GM23338 (cell line): ENCODE measurements around the gene EVI5L. TPM values are rescaled to one million over a fixed set of nuclear protein-coding genes. Genes with fewer than 3 reads are reported as not detected.

Experiments
- ATAC-seq: fragments of 200-7000 bp; cut with Tn5 transposase; 3 replicates; pipeline ENCODE4 v1.9.1; 2020
- DNase-seq: peaks from one replicate; pipeline ENCODE4 v3.0.0-alpha.2; 2015; ENCODE audit warnings: low spot score
- H2AFZ ChIP-seq: fragments of 200-600 bp; sonication (generic); 2 replicates; pipeline ENCODE4 v1.8.0; 2016; ENCODE audit warnings: antibody characterized with exemption, mild to moderate bottlenecking, moderate library complexity
- H3F3A ChIP-seq: fragments of 200-600 bp; sonication (generic); replicated peaks from 2 replicates; pipeline ENCODE4 v1.8.0; 2017; ENCODE audit warnings: antibody characterized with exemption, mixed run types, low read depth
- H3K27ac ChIP-seq: fragments of 200-600 bp; sonication (generic); 2 replicates; pipeline ENCODE4 v1.6.1; 2016; ENCODE audit warnings: low read depth
- H3K27me3 ChIP-seq: fragments of 200-600 bp; sonication (generic); 2 replicates; pipeline ENCODE4 v1.8.0; 2016; ENCODE audit warnings: mild to moderate bottlenecking, mixed run types, moderate library complexity; ENCODE audit not compliant: insufficient read depth
- H3K36me3 ChIP-seq: fragments of 200-600 bp; sonication (generic); 2 replicates; pipeline ENCODE4 v1.8.0; 2016; ENCODE audit warnings: mild to moderate bottlenecking; ENCODE audit not compliant: insufficient read depth
- H3K4me1 ChIP-seq: fragments of 200-600 bp; sonication (generic); 2 replicates; pipeline ENCODE4 v1.8.0; 2016; ENCODE audit warnings: mild to moderate bottlenecking, moderate library complexity; ENCODE audit not compliant: insufficient read depth
- H3K4me2 ChIP-seq: fragments of 200-600 bp; sonication (generic); 2 replicates; pipeline ENCODE4 v1.7.1; 2017; ENCODE audit warnings: mixed run types
- H3K4me3 ChIP-seq: fragments of 200-600 bp; sonication (generic); 2 replicates; pipeline ENCODE4 v1.6.1; 2016; ENCODE audit warnings: mixed run types
- H3K79me2 ChIP-seq: fragments of 200-600 bp; sonication (generic); replicated peaks from 2 replicates; pipeline ENCODE4 v1.8.0; 2017; ENCODE audit warnings: mild to moderate bottlenecking; ENCODE audit not compliant: insufficient read depth
- H3K9me2 ChIP-seq: fragments of 200-600 bp; sonication (generic); 2 replicates; pipeline ENCODE4 v1.8.0; 2017; ENCODE audit not compliant: insufficient read depth
- H4K20me1 ChIP-seq: fragments of 200-600 bp; sonication (generic); replicated peaks from 2 replicates; pipeline ENCODE4 v1.8.0; 2017; ENCODE audit warnings: mild to moderate bottlenecking; ENCODE audit not compliant: insufficient read depth
- H3K27ac Mint-ChIP-seq: 2 replicates; pipeline ENCODE4 v1.8.0; 2020; ENCODE audit warnings: inconsistent platforms, mild to moderate bottlenecking, moderate library complexity, mixed read lengths
- H3K27me3 Mint-ChIP-seq: 3 replicates; pipeline ENCODE4 v1.8.0; 2022; ENCODE audit warnings: low read depth, mild to moderate bottlenecking, moderate library complexity, mixed read lengths, inconsistent platforms; ENCODE audit not compliant: insufficient read depth, poor library complexity
- H3K36me3 Mint-ChIP-seq: 3 replicates; pipeline ENCODE4 v1.8.0; 2021; ENCODE audit warnings: low read depth, mild to moderate bottlenecking, inconsistent platforms, moderate library complexity, mixed read lengths
- H3K4me1 Mint-ChIP-seq: 3 replicates; pipeline ENCODE4 v1.8.0; 2020; ENCODE audit warnings: mild to moderate bottlenecking, inconsistent platforms, mixed read lengths
- H3K4me3 Mint-ChIP-seq: 3 replicates; pipeline ENCODE4 v1.8.0; 2021; ENCODE audit warnings: moderate library complexity, mild to moderate bottlenecking, inconsistent platforms, mixed read lengths
- H3K9me3 Mint-ChIP-seq: 3 replicates; pipeline ENCODE4 v1.8.0; 2020; ENCODE audit warnings: moderate library complexity, mild to moderate bottlenecking, inconsistent platforms, mixed read lengths
- CREB1 ChIP-seq: fragments of 250-450 bp; sonication (Bioruptor Pico); IDR thresholded peaks from 2 replicates; pipeline ENCODE4 v1.5.0; 2020; ENCODE audit warnings: low read depth, mild to moderate bottlenecking, moderate library complexity
- EZH2 ChIP-seq: fragments of 200-600 bp; sonication (generic); IDR thresholded peaks from one replicate; pipeline ENCODE4 v1.8.0; 2017; ENCODE audit warnings: antibody characterized with exemption, mild to moderate bottlenecking, low read depth; ENCODE audit not compliant: unreplicated experiment
- EZH2phosphoT487 ChIP-seq: fragments of 200-600 bp; sonication (generic); IDR thresholded peaks from one replicate; pipeline ENCODE4 v1.8.1; 2018; ENCODE audit warnings: antibody characterized with exemption; ENCODE audit not compliant: unreplicated experiment
- JUNB ChIP-seq: IDR thresholded peaks from one replicate; pipeline ENCODE4 v1.6.1; 2016; ENCODE audit warnings: antibody characterized with exemption; ENCODE audit not compliant: unreplicated experiment
- NANOG ChIP-seq: IDR thresholded peaks from 2 replicates; pipeline ENCODE4 v1.6.1; 2016; ENCODE audit warnings: antibody characterized with exemption, borderline replicate concordance
- POLR2AphosphoS5 ChIP-seq: IDR thresholded peaks from 2 replicates; pipeline ENCODE4 v1.6.1; 2016; ENCODE audit warnings: antibody characterized with exemption, low read depth
- STAT1 ChIP-seq: IDR thresholded peaks from one replicate; pipeline ENCODE4 v1.6.1; 2016; ENCODE audit warnings: antibody characterized with exemption; ENCODE audit not compliant: unreplicated experiment
- ZNF114 ChIP-seq: fragments of 250-450 bp; sonication (Bioruptor Pico); IDR thresholded peaks from 2 replicates; pipeline ENCODE4 v1.5.0; 2020; ENCODE audit warnings: mild to moderate bottlenecking, moderate library complexity
- ZNF331 ChIP-seq: fragments of 250-450 bp; sonication (Bioruptor Pico); IDR thresholded peaks from 2 replicates; pipeline ENCODE4 v1.5.0; 2020; ENCODE audit warnings: low read depth, mild to moderate bottlenecking, moderate library complexity
- polyA plus RNA-seq: library from polyadenylated mRNA; unstranded; fragments of >200 nt; fragmentation: Nextera tagmentation; extraction: Ambion mirVana; gene quantifications from 2 replicates; pipeline ENCODE4 v1.2.1, GENCODE V29; 2016
- total RNA-seq: library from RNA; depleted of rRNA; stranded (reverse); fragments of >200 nt; shearing (Covaris generic); gene quantifications from 2 replicates; pipeline ENCODE4 v1.2.3, GENCODE V29; 2014
- TF ChIP-seq, protein P1 (sequence below): IDR thresholded peaks from 2 replicates; pipeline ENCODE4 v1.6.1; 2016; ENCODE audit warnings: antibody characterized with exemption
- TF ChIP-seq, protein P2 (sequence below), 2 experiments: fragments of 200-600 bp in 1 of 2; sonication (generic) in 1 of 2; conservative IDR thresholded peaks; 2 replicates each; pipeline versions ENCODE4 v1.5.1 to v1.6.1; 2016 to 2017; ENCODE audit warnings: antibody characterized with exemption in 2 of 2, low read depth in 2 of 2, mild to moderate bottlenecking in 2 of 2, moderate library complexity in 1 of 2
- TF ChIP-seq, protein P3 (sequence below): IDR thresholded peaks from one replicate; pipeline ENCODE4 v1.6.1; 2018; ENCODE audit warnings: antibody characterized with exemption; ENCODE audit not compliant: unreplicated experiment
- TF ChIP-seq, protein P4 (sequence below): fragments of 250-450 bp; sonication (Bioruptor Pico); IDR thresholded peaks from 2 replicates; pipeline ENCODE4 v1.5.0; 2020; ENCODE audit warnings: mild to moderate bottlenecking, moderate library complexity

The EVI5L gene
- total and polyA plus RNA-seq, 2 experiments from 2014 or later, result 4.5 to 16.2 TPM

DNA sequence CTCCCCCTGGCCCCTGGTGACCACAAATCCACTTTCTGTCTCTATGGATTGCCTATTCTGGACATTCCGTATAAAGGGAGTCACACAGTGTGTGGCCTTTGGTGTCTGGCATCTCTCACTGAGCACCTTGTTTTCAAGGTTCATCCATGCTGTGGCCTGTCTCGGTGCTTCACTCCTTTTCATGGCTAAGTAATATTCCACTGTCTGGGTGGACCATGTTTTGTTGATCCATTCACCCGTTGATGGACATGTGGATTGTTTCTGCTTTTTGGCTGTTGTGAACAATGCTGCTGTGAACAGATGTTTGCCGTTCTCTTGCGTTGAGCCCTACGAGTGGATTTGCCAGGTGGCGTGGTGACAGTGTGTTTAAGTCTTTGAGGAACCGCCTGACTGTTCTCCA is 10.6 kb downstream of the EVI5L start:
- no peak for ATAC-seq
- no peaks in the 10 kb centered on the region for H3K79me2 ChIP-seq
- peaks cover 6% of the 10 kb centered on the region; the same call in 2 of the 3 replicates for H3K9me3 Mint-ChIP-seq
- no peaks in the 10 kb centered on the region for H4K20me1 ChIP-seq
- H3K4me1 Mint-ChIP-seq, result no peaks in the 10 kb centered on the region
- H3K27ac ChIP-seq, result no peak overlapping the region
- H2AFZ ChIP-seq, result no peak overlapping the region
- no peak overlapping the region for H3K4me3 Mint-ChIP-seq
- no peak overlapping the region for H3K27ac Mint-ChIP-seq
- H3F3A ChIP-seq, result peaks cover 18% of the 10 kb centered on the region
- DNase-seq, result no peak
- no peaks in the 10 kb centered on the region for H3K36me3 ChIP-seq
- H3K9me2 ChIP-seq, result no peaks in the 10 kb centered on the region
- H3K4me1 ChIP-seq, result no peaks in the 10 kb centered on the region
- no peak overlapping the region for H3K4me3 ChIP-seq
- TF ChIP-seq ZNF331 (CRISPR knock-in tag) (no peak), EZH2 (no peak), NANOG (no peak), POLR2AphosphoS5 (no peak), STAT1 (no peak), CREB1 (no peak), EZH2phosphoT487 (no peak), JUNB (no peak), ZNF114 (no peak)
- TF ChIP-seq, protein P1, sequence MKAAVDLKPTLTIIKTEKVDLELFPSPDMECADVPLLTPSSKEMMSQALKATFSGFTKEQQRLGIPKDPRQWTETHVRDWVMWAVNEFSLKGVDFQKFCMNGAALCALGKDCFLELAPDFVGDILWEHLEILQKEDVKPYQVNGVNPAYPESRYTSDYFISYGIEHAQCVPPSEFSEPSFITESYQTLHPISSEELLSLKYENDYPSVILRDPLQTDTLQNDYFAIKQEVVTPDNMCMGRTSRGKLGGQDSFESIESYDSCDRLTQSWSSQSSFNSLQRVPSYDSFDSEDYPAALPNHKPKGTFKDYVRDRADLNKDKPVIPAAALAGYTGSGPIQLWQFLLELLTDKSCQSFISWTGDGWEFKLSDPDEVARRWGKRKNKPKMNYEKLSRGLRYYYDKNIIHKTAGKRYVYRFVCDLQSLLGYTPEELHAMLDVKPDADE, result no peak
- TF ChIP-seq, protein P2, sequence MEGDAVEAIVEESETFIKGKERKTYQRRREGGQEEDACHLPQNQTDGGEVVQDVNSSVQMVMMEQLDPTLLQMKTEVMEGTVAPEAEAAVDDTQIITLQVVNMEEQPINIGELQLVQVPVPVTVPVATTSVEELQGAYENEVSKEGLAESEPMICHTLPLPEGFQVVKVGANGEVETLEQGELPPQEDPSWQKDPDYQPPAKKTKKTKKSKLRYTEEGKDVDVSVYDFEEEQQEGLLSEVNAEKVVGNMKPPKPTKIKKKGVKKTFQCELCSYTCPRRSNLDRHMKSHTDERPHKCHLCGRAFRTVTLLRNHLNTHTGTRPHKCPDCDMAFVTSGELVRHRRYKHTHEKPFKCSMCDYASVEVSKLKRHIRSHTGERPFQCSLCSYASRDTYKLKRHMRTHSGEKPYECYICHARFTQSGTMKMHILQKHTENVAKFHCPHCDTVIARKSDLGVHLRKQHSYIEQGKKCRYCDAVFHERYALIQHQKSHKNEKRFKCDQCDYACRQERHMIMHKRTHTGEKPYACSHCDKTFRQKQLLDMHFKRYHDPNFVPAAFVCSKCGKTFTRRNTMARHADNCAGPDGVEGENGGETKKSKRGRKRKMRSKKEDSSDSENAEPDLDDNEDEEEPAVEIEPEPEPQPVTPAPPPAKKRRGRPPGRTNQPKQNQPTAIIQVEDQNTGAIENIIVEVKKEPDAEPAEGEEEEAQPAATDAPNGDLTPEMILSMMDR (conservative IDR thresholded peaks at IDR 0.05; ENCODE audit: low read depth in 2 of 2), result no peak
- TF ChIP-seq, protein P3, sequence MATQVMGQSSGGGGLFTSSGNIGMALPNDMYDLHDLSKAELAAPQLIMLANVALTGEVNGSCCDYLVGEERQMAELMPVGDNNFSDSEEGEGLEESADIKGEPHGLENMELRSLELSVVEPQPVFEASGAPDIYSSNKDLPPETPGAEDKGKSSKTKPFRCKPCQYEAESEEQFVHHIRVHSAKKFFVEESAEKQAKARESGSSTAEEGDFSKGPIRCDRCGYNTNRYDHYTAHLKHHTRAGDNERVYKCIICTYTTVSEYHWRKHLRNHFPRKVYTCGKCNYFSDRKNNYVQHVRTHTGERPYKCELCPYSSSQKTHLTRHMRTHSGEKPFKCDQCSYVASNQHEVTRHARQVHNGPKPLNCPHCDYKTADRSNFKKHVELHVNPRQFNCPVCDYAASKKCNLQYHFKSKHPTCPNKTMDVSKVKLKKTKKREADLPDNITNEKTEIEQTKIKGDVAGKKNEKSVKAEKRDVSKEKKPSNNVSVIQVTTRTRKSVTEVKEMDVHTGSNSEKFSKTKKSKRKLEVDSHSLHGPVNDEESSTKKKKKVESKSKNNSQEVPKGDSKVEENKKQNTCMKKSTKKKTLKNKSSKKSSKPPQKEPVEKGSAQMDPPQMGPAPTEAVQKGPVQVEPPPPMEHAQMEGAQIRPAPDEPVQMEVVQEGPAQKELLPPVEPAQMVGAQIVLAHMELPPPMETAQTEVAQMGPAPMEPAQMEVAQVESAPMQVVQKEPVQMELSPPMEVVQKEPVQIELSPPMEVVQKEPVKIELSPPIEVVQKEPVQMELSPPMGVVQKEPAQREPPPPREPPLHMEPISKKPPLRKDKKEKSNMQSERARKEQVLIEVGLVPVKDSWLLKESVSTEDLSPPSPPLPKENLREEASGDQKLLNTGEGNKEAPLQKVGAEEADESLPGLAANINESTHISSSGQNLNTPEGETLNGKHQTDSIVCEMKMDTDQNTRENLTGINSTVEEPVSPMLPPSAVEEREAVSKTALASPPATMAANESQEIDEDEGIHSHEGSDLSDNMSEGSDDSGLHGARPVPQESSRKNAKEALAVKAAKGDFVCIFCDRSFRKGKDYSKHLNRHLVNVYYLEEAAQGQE, result no peak
- TF ChIP-seq, protein P4, sequence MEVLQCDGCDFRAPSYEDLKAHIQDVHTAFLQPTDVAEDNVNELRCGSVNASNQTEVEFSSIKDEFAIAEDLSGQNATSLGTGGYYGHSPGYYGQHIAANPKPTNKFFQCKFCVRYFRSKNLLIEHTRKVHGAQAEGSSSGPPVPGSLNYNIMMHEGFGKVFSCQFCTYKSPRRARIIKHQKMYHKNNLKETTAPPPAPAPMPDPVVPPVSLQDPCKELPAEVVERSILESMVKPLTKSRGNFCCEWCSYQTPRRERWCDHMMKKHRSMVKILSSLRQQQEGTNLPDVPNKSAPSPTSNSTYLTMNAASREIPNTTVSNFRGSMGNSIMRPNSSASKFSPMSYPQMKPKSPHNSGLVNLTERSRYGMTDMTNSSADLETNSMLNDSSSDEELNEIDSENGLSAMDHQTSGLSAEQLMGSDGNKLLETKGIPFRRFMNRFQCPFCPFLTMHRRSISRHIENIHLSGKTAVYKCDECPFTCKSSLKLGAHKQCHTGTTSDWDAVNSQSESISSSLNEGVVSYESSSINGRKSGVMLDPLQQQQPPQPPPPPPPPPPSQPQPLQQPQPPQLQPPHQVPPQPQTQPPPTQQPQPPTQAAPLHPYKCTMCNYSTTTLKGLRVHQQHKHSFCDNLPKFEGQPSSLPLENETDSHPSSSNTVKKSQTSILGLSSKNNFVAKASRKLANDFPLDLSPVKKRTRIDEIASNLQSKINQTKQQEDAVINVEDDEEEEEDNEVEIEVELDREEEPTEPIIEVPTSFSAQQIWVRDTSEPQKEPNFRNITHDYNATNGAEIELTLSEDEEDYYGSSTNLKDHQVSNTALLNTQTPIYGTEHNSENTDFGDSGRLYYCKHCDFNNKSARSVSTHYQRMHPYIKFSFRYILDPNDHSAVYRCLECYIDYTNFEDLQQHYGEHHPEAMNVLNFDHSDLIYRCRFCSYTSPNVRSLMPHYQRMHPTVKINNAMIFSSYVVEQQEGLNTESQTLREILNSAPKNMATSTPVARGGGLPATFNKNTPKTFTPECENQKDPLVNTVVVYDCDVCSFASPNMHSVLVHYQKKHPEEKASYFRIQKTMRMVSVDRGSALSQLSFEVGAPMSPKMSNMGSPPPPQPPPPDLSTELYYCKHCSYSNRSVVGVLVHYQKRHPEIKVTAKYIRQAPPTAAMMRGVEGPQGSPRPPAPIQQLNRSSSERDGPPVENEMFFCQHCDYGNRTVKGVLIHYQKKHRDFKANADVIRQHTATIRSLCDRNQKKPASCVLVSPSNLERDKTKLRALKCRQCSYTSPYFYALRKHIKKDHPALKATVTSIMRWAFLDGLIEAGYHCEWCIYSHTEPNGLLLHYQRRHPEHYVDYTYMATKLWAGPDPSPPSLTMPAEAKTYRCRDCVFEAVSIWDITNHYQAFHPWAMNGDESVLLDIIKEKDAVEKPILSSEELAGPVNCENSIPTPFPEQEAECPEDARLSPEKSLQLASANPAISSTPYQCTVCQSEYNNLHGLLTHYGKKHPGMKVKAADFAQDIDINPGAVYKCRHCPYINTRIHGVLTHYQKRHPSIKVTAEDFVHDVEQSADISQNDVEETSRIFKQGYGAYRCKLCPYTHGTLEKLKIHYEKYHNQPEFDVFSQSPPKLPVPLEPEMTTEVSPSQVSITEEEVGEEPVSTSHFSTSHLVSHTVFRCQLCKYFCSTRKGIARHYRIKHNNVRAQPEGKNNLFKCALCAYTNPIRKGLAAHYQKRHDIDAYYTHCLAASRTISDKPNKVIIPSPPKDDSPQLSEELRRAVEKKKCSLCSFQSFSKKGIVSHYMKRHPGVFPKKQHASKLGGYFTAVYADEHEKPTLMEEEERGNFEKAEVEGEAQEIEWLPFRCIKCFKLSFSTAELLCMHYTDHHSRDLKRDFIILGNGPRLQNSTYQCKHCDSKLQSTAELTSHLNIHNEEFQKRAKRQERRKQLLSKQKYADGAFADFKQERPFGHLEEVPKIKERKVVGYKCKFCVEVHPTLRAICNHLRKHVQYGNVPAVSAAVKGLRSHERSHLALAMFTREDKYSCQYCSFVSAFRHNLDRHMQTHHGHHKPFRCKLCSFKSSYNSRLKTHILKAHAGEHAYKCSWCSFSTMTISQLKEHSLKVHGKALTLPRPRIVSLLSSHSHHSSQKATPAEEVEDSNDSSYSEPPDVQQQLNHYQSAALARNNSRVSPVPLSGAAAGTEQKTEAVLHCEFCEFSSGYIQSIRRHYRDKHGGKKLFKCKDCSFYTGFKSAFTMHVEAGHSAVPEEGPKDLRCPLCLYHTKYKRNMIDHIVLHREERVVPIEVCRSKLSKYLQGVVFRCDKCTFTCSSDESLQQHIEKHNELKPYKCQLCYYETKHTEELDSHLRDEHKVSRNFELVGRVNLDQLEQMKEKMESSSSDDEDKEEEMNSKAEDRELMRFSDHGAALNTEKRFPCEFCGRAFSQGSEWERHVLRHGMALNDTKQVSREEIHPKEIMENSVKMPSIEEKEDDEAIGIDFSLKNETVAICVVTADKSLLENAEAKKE, result no peak
- no peaks in the 10 kb centered on the region for H3K27me3 ChIP-seq
- no peak overlapping the region for H3K4me2 ChIP-seq
- no peaks in the 10 kb centered on the region; the same call in 2 of the 3 replicates for H3K36me3 Mint-ChIP-seq
- H3K27me3 Mint-ChIP-seq, result peaks cover 8% of the 10 kb centered on the region
